22Rv1 (cell line): Measurements from ENCODE around the gene EEF1AKMT3.

Experiments
- ZFX ChIP-seq: fragments of 450-650 bp; IDR thresholded peaks from 2 replicates; pipeline ENCODE4 v1.6.1; 2017; ENCODE audit warnings: antibody characterized with exemption, borderline replicate concordance
- TF ChIP-seq, protein P1 (sequence below): fragments of 450-650 bp; IDR thresholded peaks from 2 replicates; pipeline ENCODE4 v1.5.1; 2017; ENCODE audit warnings: mild to moderate bottlenecking

DNA sequence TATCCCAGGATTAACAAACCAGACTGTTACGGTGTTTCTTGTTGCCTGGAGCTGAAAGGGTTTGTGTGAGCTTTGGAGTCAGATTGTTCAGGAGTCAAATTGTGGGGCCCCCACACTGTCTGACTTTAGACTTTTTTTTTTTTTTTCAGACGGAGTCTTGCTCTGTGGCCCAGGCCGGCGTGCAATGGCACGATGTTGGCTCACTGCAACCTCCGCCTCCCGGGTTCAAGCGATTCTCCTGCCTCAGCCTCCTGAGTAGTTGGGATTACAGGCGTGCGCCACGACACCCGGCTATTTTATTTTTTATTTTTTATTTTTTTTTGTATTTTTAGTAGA, 11.0 kb downstream of the EEF1AKMT3 start:
- TF ChIP-seq, protein P1, sequence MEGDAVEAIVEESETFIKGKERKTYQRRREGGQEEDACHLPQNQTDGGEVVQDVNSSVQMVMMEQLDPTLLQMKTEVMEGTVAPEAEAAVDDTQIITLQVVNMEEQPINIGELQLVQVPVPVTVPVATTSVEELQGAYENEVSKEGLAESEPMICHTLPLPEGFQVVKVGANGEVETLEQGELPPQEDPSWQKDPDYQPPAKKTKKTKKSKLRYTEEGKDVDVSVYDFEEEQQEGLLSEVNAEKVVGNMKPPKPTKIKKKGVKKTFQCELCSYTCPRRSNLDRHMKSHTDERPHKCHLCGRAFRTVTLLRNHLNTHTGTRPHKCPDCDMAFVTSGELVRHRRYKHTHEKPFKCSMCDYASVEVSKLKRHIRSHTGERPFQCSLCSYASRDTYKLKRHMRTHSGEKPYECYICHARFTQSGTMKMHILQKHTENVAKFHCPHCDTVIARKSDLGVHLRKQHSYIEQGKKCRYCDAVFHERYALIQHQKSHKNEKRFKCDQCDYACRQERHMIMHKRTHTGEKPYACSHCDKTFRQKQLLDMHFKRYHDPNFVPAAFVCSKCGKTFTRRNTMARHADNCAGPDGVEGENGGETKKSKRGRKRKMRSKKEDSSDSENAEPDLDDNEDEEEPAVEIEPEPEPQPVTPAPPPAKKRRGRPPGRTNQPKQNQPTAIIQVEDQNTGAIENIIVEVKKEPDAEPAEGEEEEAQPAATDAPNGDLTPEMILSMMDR: no peak
- TF ChIP-seq ZFX: no peak
